KMS-11 (cell line): ENCODE results near the gene MRPL21.

ENCODE experiments used
- H2AFZ ChIP-seq: fragments of 200-600 bp; sonication (generic); 2 replicates; pipeline ENCODE4 v1.6.1; 2016; ENCODE audit warnings: antibody characterized with exemption, mixed run types, low read depth
- H3K27ac ChIP-seq: fragments of 200-600 bp; sonication (generic); 2 replicates; pipeline ENCODE4 v1.6.1; 2016; ENCODE audit warnings: mild to moderate bottlenecking, mixed run types
- H3K27me3 ChIP-seq: fragments of 200-600 bp; sonication (generic); 2 replicates; pipeline ENCODE4 v1.6.1; 2017; ENCODE audit warnings: mild to moderate bottlenecking, low read depth, mixed run types, moderate library complexity; ENCODE audit not compliant: insufficient read depth
- H3K36me3 ChIP-seq: fragments of 200-600 bp; sonication (generic); 2 replicates; pipeline ENCODE4 v1.6.1; 2017; ENCODE audit warnings: mild to moderate bottlenecking, mixed run types; ENCODE audit not compliant: insufficient read depth
- H3K4me1 ChIP-seq: fragments of 200-600 bp; sonication (generic); 2 replicates; pipeline ENCODE4 v1.6.1; 2016; ENCODE audit warnings: mild to moderate bottlenecking, low read depth, mixed run types; ENCODE audit not compliant: poor library complexity, severe bottlenecking
- H3K4me2 ChIP-seq: fragments of 200-600 bp; sonication (generic); 2 replicates; pipeline ENCODE4 v1.7.0; 2016; ENCODE audit warnings: mild to moderate bottlenecking, mixed run types
- H3K4me3 ChIP-seq: fragments of 200-600 bp; sonication (generic); IDR thresholded peaks from 2 replicates; pipeline ENCODE4 v1.6.1; 2017; ENCODE audit warnings: low read depth, low read length, mixed read lengths; ENCODE audit not compliant: insufficient read depth
- H3K79me2 ChIP-seq: fragments of 200-600 bp; sonication (generic); 2 replicates; pipeline ENCODE4 v1.6.1; 2016; ENCODE audit warnings: low read depth, mixed run types; ENCODE audit not compliant: insufficient read depth
- H3K9ac ChIP-seq: fragments of 200-600 bp; sonication (generic); 2 replicates; pipeline ENCODE4 v1.6.1; 2016; ENCODE audit warnings: mild to moderate bottlenecking, mixed run types
- H4K20me1 ChIP-seq: fragments of 200-600 bp; sonication (generic); 2 replicates; pipeline ENCODE4 v1.6.1; 2016; ENCODE audit warnings: mild to moderate bottlenecking, mixed run types; ENCODE audit not compliant: insufficient read depth
- TF ChIP-seq, protein P1 (sequence below): fragments of 200-600 bp; sonication (generic); conservative IDR thresholded peaks from 2 replicates; pipeline ENCODE4 v1.6.1; 2017; ENCODE audit warnings: low read depth, mild to moderate bottlenecking, antibody characterized with exemption, low read length, moderate library complexity, mixed read lengths

Gene MRPL21

DNA sequence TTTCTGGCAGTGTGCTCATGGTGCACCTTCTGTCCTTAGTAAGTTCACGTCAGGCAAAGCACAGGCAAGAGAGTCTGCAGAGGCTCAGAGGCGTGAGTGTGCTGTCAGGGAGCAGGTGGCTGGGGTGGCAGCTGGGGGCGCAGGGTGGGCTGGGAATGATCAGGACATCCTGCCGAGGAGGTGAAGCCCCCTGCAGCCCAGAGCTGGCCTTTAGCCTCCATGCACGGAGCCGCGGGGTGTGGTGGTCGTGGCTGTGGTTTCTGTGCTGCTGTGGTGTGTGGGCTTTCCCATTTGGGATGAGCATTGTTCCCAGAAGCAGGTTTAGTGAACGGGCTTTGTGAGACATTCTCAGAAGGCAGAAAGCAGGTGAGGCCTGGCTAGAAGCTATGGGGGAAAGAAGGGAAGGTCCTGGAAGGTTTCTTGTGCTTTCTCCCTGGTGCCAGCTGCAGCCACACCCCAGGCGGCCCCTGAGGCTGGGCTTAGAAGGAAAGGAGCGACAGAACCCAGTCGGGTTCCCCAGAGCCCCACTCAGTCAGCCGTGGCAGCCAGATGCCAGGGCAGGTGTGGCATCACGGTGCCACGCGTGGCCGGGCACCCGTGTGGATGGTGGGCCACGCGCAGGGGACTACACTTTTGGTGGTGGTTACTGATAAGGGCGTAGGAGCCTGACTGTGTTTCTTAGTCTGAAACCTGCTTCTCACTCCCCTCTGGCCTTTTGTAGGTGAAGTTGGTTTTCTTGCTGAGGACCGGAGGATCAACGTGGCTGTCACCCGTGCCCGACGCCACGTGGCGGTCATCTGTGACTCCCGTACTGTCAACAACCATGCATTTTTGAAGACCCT lies 32.1 kb upstream of the MRPL21 start:
- TF ChIP-seq, protein P1, sequence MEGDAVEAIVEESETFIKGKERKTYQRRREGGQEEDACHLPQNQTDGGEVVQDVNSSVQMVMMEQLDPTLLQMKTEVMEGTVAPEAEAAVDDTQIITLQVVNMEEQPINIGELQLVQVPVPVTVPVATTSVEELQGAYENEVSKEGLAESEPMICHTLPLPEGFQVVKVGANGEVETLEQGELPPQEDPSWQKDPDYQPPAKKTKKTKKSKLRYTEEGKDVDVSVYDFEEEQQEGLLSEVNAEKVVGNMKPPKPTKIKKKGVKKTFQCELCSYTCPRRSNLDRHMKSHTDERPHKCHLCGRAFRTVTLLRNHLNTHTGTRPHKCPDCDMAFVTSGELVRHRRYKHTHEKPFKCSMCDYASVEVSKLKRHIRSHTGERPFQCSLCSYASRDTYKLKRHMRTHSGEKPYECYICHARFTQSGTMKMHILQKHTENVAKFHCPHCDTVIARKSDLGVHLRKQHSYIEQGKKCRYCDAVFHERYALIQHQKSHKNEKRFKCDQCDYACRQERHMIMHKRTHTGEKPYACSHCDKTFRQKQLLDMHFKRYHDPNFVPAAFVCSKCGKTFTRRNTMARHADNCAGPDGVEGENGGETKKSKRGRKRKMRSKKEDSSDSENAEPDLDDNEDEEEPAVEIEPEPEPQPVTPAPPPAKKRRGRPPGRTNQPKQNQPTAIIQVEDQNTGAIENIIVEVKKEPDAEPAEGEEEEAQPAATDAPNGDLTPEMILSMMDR = no peak
- Histone ChIP-seq H4K20me1 (no peaks in the 10 kb centered on the region), H3K36me3 (no peaks in the 10 kb centered on the region; the same call in 1 of the 2 replicates), H3K4me3 (no peak overlapping the region), H3K27ac (no peak overlapping the region), H3K4me2 (no peak overlapping the region), H3K9ac (no peak overlapping the region), H3K4me1 (no peaks in the 10 kb centered on the region), H3K27me3 (no peaks in the 10 kb centered on the region), H2AFZ (no peak overlapping the region), H3K79me2 (no peaks in the 10 kb centered on the region)

DNA sequence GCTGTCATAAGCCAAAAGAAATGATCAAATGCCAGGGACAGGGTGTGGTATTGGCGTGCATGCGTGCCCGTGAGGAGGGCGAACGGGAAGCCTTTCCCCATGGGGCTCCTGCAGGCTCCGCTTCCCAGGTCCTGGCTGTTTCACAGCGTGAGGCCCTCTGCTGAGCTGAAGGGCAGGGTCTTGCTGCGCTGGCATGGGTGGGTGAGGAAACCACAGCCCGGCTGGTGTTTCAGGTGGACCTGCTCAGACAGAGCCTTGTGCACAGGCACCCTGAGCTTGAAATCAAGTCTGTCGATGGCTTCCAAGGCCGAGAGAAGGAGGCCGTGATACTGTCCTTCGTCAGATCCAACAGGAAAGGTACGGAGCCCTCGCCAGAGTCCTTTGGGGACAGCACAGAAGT lies 31.4 kb upstream of the MRPL21 start:
- Histone ChIP-seq H3K27ac (no peak overlapping the region), H3K4me2 (no peak overlapping the region), H3K79me2 (no peaks in the 10 kb centered on the region), H3K27me3 (no peaks in the 10 kb centered on the region), H4K20me1 (no peaks in the 10 kb centered on the region), H3K4me1 (no peaks in the 10 kb centered on the region), H3K4me3 (no peak overlapping the region), H2AFZ (no peak overlapping the region), H3K36me3 (no peaks in the 10 kb centered on the region; the same call in 1 of the 2 replicates), H3K9ac (no peak overlapping the region)
- TF ChIP-seq, protein P1 = no peak

DNA sequence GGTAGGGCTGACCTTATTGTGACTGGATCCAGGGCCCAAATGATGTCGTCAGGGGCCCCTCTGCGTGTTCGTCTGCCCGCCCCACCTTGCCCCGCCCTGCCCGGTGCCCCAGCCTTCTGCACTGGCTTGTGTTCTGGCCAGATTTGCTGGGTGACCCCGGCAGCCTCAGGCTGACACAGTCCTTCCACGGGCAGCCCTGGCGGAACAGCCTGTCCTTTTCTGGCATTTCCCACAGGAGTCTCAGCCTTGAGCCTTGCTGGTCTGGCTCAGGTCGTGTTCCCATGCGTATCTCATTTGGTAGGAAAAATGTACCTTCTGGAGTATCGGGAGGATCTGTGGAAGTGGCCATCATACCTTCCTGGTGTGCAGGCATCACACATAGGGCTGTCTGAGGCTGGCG lies 31.0 kb upstream of the MRPL21 start:
- Histone ChIP-seq H2AFZ (no peak overlapping the region), H3K4me3 (no peak overlapping the region), H3K4me2 (no peak overlapping the region), H3K79me2 (no peaks in the 10 kb centered on the region), H3K36me3 (no peaks in the 10 kb centered on the region; the same call in 1 of the 2 replicates), H3K9ac (no peak overlapping the region), H3K4me1 (no peaks in the 10 kb centered on the region), H3K27me3 (no peaks in the 10 kb centered on the region), H3K27ac (no peak overlapping the region), H4K20me1 (no peaks in the 10 kb centered on the region)
- TF ChIP-seq, protein P1 = no peak

DNA sequence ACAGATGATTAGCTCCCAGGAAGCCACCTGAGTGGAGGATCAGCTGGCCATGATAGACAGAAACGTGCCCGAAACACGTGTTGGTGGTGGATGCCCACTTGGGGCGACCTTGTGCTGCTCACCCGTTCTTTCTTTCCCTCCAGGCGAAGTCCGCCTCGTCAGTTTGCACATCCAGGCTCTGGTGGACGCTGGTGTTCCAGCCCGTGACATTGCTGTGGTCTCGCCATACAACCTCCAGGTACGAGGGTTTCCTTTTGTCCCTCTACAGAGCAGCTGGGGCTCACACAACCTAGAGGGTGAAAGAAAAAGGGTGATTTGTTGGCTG lies 30.7 kb upstream of the MRPL21 start:
- Histone ChIP-seq H3K4me3 (no peak overlapping the region), H3K4me1 (no peaks in the 10 kb centered on the region), H3K36me3 (no peaks in the 10 kb centered on the region; the same call in 1 of the 2 replicates), H3K4me2 (no peak overlapping the region), H3K27ac (no peak overlapping the region), H3K79me2 (no peaks in the 10 kb centered on the region), H3K9ac (no peak overlapping the region), H4K20me1 (no peaks in the 10 kb centered on the region), H3K27me3 (no peaks in the 10 kb centered on the region), H2AFZ (no peak overlapping the region)
- TF ChIP-seq, protein P1 = no peak
